T-helper 2 cell treated with Interferon-gamma antibody and Interleukin-4, amounts not matched to agents 100 ng/mL and 5 ng/mL, for 36 hours (primary cell): ENCODE data around the gene LUM. TPM values are rescaled to one million over a fixed set of nuclear protein-coding genes. Genes with fewer than 3 reads are reported as not detected.
"Not testable (repeated sequence)": the region's sequence is repeated elsewhere in the genome, so short reads cannot be mapped to it uniquely, and the experiment has no call there.

ENCODE experiments used
- intact Hi-C: fragments of 100-400 bp; cut with micrococcal nuclease; formaldehyde crosslinking; loops from one replicate; pipeline ENCODE4 v1.15.1; 2023
- total RNA-seq: library from RNA; stranded (reverse); gene quantifications from 2 replicates; pipeline ENCODE4 v1.2.3, GENCODE V29; 2022

The LUM gene
- total RNA-seq, 1 donor from 2014 or later, result not detected

DNA sequence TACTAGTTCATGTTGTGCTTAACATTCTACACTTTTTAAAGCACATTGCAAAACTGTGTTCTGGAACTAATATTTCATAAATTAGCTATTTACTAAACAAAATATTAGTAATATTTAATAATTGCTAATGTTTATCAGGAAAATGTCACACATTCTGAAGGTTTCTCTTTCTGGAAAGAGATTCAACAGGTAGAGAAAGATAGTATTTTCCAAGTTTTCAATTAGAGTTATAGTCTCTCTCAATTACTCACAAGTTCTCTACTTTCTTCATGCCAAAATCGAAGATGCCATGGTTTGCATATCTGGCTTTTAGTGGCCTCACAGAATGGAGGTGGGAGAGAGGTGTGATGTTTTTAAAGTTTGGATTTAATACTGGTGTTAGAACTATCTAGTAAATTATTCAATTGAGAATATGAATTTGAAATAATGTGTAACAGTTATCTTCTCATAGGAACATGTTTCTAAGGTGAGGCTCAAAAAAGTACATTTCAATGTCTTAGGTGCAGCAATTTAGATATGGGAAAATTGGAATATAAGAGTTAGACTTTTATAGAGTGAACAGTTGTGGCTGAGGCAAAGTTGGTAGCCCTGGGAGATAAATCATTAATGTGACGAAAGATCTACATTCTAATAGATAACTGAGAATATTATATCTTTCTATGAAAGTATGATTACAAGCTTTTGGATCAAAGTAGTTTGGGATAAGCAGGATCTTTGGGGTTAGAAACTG, 1.5 kb downstream of the LUM start:
- intact Hi-C loops, result loop anchor here (1.0 kb wide), 1 partner anchor 131 kb away; no protein-coding TSS in a partner anchor

GRCh38 chr12:91109148-91109564, 2.1 kb downstream of the LUM start:
- intact Hi-C loops, result loop anchor here (1.0 kb wide), 1 partner anchor 131 kb away; no protein-coding TSS in a partner anchor

- intact Hi-C loops, result no loop called here
These were observed 3.0 kb downstream of the LUM start for GRCh38 chr12:91108196-91108755.

- intact Hi-C loops, result no loop called here
These were observed 5.0 kb downstream of the LUM start for GRCh38 chr12:91106283-91106682.

- intact Hi-C loops, result no loop called here
These were observed 5.5 kb downstream of the LUM start for GRCh38 chr12:91105807-91106206.

- intact Hi-C loops, result no loop called here
These were observed 6.4 kb downstream of the LUM start for GRCh38 chr12:91104812-91105466.

DNA sequence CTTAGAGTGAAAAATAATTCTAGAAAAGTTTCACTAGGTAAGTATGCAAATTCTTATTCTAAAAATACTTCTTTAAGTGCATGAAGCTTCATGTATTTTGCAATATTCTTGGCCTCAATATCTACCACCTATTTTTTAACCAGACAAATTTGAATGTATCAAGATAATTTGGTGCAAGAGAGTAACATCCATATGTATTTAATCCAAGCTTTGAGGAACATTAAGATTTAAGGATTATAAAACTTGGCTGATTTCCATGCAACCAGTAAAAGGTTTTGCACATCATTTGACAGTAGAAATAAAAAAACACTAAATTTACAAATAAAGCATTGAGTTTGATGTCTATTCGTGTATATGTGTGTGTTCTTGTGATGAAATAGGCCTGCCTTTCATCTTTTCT, 7.7 kb downstream of the LUM start:
- intact Hi-C loops, result no loop called here

GRCh38 chr12:91103101-91103500, 8.2 kb downstream of the LUM start:
- intact Hi-C loops, result no loop called here

DNA sequence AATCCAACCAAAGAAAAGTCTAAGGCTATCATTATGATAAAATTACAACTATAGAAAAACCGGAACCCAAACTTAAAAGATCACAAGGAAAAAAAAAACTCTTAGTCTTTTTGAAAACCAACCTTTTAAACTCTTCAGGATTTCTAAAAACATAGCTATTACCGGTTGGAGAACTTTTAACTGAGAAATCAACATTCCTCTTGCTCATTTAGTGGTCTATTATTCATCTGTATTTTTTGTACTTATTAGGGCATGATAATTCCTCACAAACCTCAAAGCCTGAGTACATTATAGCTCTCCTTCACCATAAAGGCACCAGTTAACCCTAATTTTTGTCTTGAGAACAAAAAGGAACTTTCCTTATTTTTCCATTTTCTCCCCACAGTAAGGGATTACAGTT, 10.4 kb downstream of the LUM start:
- intact Hi-C loops, result no loop called here

- intact Hi-C loops, result no loop called here
These were observed 11.5 kb downstream of the LUM start for GRCh38 chr12:91099836-91100235.

DNA sequence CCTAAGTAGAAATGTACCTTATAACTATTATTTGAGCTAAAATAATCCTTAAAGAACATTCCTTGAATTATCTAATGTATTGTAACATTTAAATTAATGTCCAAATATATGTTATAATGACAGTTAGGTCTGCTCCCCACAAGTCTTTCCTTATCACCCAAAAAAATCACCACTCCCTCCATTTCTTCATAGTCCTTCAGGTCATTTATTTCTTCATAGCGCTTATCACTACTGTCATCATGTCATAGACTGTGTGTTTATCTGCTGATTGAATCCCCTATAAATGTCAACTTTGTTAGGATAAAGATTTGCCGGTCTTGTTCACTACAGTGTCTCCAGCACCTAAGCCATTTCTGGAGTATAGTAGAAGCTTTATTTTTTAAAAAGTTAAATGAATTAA, 12.0 kb downstream of the LUM start:
- intact Hi-C loops, result no loop called here

GRCh38 chr12:91098941-91099340, 12.4 kb downstream of the LUM start:
- intact Hi-C loops, result no loop called here

- intact Hi-C loops, result no loop called here
These were observed 12.8 kb downstream of the LUM start for GRCh38 chr12:91098461-91098860.

DNA sequence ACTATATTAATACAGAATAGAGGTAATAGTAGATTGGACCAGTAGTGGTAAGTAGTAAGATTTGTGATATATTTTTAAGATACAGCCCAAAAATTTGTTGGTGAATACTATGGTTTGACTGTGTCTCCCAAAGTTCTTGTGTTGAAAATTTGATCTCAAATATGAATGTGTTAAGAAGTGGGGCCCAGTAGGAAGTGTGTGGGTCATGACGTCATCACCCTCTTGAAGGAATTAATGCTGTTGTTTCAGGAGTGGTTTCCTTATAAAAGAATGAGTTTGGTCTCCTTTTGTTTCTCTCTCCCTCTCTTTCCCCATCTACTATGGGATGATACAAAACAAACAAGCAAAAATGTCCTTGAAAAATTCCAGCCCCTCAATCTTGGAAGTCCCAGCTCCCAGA, 16.3 kb downstream of the LUM start:
- intact Hi-C loops, result no loop called here

DNA sequence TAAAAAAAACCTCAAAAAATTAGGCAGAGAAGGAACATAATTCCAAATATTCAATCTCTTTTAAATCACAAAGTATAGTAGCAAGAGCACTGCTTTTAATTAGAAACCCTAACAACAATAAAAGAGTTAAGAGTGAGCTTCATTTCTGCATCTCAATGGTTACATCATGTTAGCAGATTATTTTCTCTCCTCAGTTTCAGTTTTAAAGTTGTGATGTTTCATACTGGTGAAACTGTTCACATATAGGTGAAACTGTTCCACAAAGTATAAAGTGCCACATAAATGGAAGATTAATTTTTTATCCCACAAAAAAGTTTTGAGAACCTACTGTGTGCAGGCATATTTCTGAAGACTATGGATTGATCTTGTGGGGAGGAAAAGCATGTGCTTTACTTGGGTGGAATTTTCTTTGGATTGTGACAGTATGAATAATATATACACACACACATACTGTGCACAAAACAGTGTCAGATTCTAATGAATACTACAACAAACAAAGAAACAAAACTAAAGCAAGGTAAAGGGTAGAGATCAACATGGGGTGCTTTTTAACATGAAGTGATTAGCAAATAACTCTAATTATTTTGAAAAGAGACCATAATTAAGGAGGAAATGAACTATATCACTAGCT, 17.1 kb downstream of the LUM start:
- intact Hi-C loops, result no loop called here

DNA sequence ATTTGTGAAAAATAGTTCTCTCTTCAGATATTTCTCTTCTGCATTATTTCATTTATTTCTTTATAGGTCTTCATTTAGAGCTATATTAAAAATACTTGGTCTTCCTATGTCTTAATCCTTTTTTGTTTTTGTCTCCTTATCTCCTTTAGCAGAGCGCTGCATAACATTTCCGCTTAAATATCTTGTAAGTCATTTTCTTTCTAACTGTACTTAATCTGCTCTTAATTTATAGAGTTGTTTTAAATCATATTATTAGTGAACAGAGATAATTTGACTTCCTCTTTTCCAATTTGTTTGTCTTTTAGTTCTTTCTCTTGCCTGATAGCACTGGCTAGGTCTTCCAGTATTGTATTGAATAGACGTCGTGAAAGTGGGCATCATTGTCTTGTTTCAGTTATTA, 18.0 kb downstream of the LUM start:
- intact Hi-C loops, result no loop called here

- intact Hi-C loops, result no loop called here
These were observed 19.2 kb downstream of the LUM start for GRCh38 chr12:91091916-91092715.

GRCh38 chr12:91089953-91090352, 21.3 kb downstream of the LUM start:
- intact Hi-C loops, result not testable (repeated sequence)

- intact Hi-C loops, result no loop called here
These were observed 31.3 kb downstream of the LUM start for GRCh38 chr12:91080041-91080440.

DNA sequence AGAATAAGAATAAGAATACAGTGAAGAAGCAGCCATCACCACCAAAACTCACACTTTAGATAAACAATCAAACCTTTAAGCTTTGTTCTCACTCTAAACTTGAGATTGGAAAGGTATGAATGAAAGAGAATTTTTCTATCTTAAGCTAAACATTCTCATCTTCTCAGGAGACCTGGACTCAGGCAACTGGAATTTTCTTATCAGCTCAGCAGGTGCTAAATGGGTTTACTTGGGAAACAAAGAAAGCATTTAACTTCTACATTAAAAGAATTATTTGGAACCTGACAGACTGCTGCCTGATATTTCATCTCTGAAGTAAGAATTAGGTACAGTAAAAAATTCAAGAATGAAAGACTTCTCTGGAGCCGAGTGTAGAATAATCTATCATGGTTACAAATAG, 32.8 kb downstream of the LUM start:
- intact Hi-C loops, result no loop called here

GRCh38 chr12:91077228-91077954, 33.9 kb downstream of the LUM start:
- intact Hi-C loops, result no loop called here
